WTC11 (cell line): ENCODE results near the gene PXN. TPM values are rescaled to one million over a fixed set of nuclear protein-coding genes. Genes with fewer than 3 reads are reported as not detected.

Source experiments
- ATAC-seq: fragments of 200-7000 bp; cut with Tn5 transposase; 2 replicates; pipeline ENCODE4 v1.10.0; 2021; ENCODE audit warnings: mild to moderate bottlenecking, moderate library complexity
- CTCF ChIA-PET: fragments of 300-600 bp; sonication (Branson Sonifier 250); formaldehyde crosslinking; loops from one replicate; lab custom pipeline; 2021; ENCODE audit warnings: antibody characterized with exemption; lab: Charles Lee
- POLR2A ChIA-PET: fragments of 350-600 bp; sonication (Branson Sonifier 250); formaldehyde crosslinking; loops from one replicate; lab custom pipeline; 2021; ENCODE audit warnings: antibody characterized with exemption; lab: Charles Lee
- DNase-seq: peaks from one replicate; pipeline ENCODE4 v3.0.0; 2021; ENCODE audit warnings: low spot score
- H3K27ac Mint-ChIP-seq: 2 replicates; pipeline ENCODE4 v1.8.0; 2021; ENCODE audit warnings: mixed read lengths
- H3K27me3 Mint-ChIP-seq: 2 replicates; pipeline ENCODE4 v1.8.0; 2021; ENCODE audit warnings: low read depth, mild to moderate bottlenecking, moderate library complexity, mixed read lengths
- H3K36me3 Mint-ChIP-seq: 2 replicates; pipeline ENCODE4 v1.8.0; 2021; ENCODE audit warnings: mixed read lengths
- H3K4me1 Mint-ChIP-seq: 2 replicates; pipeline ENCODE4 v1.8.0; 2022; ENCODE audit warnings: mixed read lengths
- H3K4me3 Mint-ChIP-seq: 2 replicates; pipeline ENCODE4 v1.8.0; 2021; ENCODE audit warnings: mild to moderate bottlenecking, moderate library complexity, mixed read lengths
- H3K9me3 Mint-ChIP-seq: 2 replicates; pipeline ENCODE4 v1.8.0; 2021; ENCODE audit warnings: mixed read lengths
- ATF6 ChIP-seq: sonication (generic); formaldehyde crosslinking; IDR thresholded peaks from 2 replicates; pipeline ENCODE4 v1.8.1; 2023; ENCODE audit warnings: mild to moderate bottlenecking, missing genetic modification reagents
- CREM ChIP-seq: sonication (generic); formaldehyde crosslinking; IDR thresholded peaks from 2 replicates; pipeline ENCODE4 v1.8.1; 2022; ENCODE audit warnings: mild to moderate bottlenecking, missing genetic modification reagents, moderate library complexity
- ESRRA ChIP-seq: sonication (generic); formaldehyde crosslinking; IDR thresholded peaks from 2 replicates; pipeline ENCODE4 v1.8.1; 2022; ENCODE audit warnings: mild to moderate bottlenecking, missing genetic modification reagents, borderline replicate concordance
- FOXP4 ChIP-seq: sonication (generic); formaldehyde crosslinking; IDR thresholded peaks from 2 replicates; pipeline ENCODE4 v1.8.0; 2022; ENCODE audit warnings: mild to moderate bottlenecking, missing genetic modification reagents
- GABPB1 ChIP-seq: sonication (generic); formaldehyde crosslinking; IDR thresholded peaks from 2 replicates; pipeline ENCODE4 v1.8.1; 2023; ENCODE audit warnings: mild to moderate bottlenecking, missing genetic modification reagents
- IRF1 ChIP-seq: sonication (generic); formaldehyde crosslinking; IDR thresholded peaks from 2 replicates; pipeline ENCODE4 v1.8.0; 2023; ENCODE audit warnings: missing genetic modification reagents
- JAZF1 ChIP-seq: fragments of 250-450 bp; sonication (Bioruptor Pico); IDR thresholded peaks from 2 replicates; pipeline ENCODE4 v1.9.0; 2021; ENCODE audit warnings: moderate library complexity, mild to moderate bottlenecking, inconsistent platforms
- KAT7 ChIP-seq: sonication (generic); formaldehyde crosslinking; IDR thresholded peaks from 2 replicates; pipeline ENCODE4 v1.8.1; 2023; ENCODE audit warnings: missing genetic modification reagents, mild to moderate bottlenecking, borderline replicate concordance
- OVOL2 ChIP-seq: fragments of 250-450 bp; sonication (Bioruptor Pico); IDR thresholded peaks from 2 replicates; pipeline ENCODE4 v1.9.0; 2021; ENCODE audit warnings: mild to moderate bottlenecking, borderline replicate concordance
- PREB ChIP-seq: sonication (generic); formaldehyde crosslinking; IDR thresholded peaks from 2 replicates; pipeline ENCODE4 v1.8.1; 2022; ENCODE audit warnings: mild to moderate bottlenecking, missing genetic modification reagents, moderate library complexity, borderline replicate concordance
- SMAD3 ChIP-seq: sonication (generic); formaldehyde crosslinking; IDR thresholded peaks from 2 replicates; pipeline ENCODE4 v1.8.0; 2022; ENCODE audit warnings: missing genetic modification reagents, mild to moderate bottlenecking, borderline replicate concordance
- TEAD4 ChIP-seq: sonication (generic); formaldehyde crosslinking; IDR thresholded peaks from 2 replicates; pipeline ENCODE4 v1.8.0; 2022; ENCODE audit warnings: mild to moderate bottlenecking, missing genetic modification reagents
- ZBTB21 ChIP-seq: sonication (generic); formaldehyde crosslinking; IDR thresholded peaks from 2 replicates; pipeline ENCODE4 v1.8.1; 2023; ENCODE audit warnings: mild to moderate bottlenecking, missing genetic modification reagents, borderline replicate concordance
- total RNA-seq: library from RNA; stranded (reverse); gene quantifications from 3 replicates; pipeline ENCODE4 v1.2.3, GENCODE V29; 2021
- TF ChIP-seq, protein P1 (sequence below): fragments of 250-450 bp; sonication (Bioruptor Pico); conservative IDR thresholded peaks from 2 replicates; pipeline ENCODE4 v1.9.0; 2021; ENCODE audit warnings: mild to moderate bottlenecking
- TF ChIP-seq, protein P2 (sequence below): fragments of 200-600 bp; IDR thresholded peaks from 2 replicates; pipeline ENCODE4 v1.8.0; 2022; ENCODE audit warnings: antibody characterized with exemption
- TF ChIP-seq, protein P3 (sequence below): fragments of 250-450 bp; sonication (Bioruptor Pico); IDR thresholded peaks from 2 replicates; pipeline ENCODE4 v1.9.0; 2021; ENCODE audit warnings: moderate library complexity, mild to moderate bottlenecking, inconsistent platforms, borderline replicate concordance
- TF ChIP-seq, protein P4 (sequence below): fragments of 250-450 bp; sonication (Bioruptor Pico); IDR thresholded peaks from 2 replicates; pipeline ENCODE4 v1.8.0; 2021; ENCODE audit warnings: mild to moderate bottlenecking

The PXN gene
- total RNA-seq, 1 experiment from 2014 or later = 132 TPM

DNA sequence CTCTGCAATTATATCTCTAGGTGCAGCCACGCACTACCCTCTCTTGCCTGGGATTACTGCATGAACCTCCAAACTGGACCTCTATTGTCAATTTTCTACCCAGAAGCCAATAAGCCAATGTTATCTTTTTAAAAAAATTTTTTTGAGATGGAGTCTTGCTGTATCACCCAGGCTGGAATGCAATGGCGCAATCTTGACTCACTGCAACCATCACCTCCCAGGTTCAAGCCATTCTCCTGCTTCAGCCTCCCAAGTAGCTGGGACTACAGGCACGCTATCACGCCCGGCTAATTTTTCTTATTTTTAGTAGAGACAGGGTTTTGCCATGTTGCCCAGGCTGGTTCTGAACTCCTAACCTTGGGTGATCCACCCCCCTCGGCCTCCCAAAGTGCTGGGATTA is 11.2 kb upstream of the PXN start:
- peaks cover 8% of the 10 kb centered on the region for H3K36me3 Mint-ChIP-seq
- ChIA-PET CTCF (no interaction called here), POLR2A (no interaction called here)
- TF ChIP-seq JAZF1 (no peak), ESRRA (CRISPR knock-in tag) (no peak), IRF1 (CRISPR knock-in tag) (no peak), TEAD4 (CRISPR knock-in tag) (no peak), OVOL2 (CRISPR knock-in tag) (no peak), PREB (CRISPR knock-in tag) (no peak), FOXP4 (CRISPR knock-in tag) (no peak), GABPB1 (no peak), KAT7 (CRISPR knock-in tag) (no peak), CREM (CRISPR knock-in tag) (no peak)
- TF ChIP-seq, protein P1, sequence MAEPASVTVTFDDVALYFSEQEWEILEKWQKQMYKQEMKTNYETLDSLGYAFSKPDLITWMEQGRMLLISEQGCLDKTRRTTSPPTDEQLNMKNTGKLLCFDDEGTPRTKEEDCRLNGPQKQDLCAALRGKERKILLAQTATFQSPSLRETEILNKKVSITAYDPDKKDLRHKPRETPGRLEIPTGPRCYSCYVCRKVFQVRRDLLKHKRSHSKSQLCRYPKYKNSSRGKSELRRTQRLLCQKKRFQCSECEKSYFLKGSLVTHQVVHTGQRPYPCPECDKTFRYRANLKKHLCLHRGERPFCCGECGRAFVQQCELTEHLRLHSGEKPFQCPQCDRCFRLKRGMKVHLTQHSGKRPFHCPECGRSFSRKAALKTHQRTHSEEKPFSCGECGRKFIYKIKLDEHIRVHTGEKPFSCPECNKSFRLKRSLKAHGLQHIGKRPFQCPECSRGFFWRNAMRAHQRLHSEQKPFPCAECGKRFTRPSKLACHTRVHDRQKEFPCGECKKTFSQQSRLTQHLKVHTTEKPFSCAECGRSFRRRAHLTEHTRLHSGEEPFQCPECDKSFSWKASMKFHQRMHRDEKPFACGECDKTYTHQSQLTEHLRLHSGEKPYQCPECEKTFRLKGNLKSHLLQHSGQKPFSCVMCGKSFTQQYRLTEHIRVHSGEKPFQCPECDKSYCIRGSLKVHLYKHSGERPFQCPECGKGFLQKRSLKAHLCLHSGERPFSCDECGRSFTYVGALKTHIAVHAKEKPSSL = no peak
- TF ChIP-seq, protein P2, sequence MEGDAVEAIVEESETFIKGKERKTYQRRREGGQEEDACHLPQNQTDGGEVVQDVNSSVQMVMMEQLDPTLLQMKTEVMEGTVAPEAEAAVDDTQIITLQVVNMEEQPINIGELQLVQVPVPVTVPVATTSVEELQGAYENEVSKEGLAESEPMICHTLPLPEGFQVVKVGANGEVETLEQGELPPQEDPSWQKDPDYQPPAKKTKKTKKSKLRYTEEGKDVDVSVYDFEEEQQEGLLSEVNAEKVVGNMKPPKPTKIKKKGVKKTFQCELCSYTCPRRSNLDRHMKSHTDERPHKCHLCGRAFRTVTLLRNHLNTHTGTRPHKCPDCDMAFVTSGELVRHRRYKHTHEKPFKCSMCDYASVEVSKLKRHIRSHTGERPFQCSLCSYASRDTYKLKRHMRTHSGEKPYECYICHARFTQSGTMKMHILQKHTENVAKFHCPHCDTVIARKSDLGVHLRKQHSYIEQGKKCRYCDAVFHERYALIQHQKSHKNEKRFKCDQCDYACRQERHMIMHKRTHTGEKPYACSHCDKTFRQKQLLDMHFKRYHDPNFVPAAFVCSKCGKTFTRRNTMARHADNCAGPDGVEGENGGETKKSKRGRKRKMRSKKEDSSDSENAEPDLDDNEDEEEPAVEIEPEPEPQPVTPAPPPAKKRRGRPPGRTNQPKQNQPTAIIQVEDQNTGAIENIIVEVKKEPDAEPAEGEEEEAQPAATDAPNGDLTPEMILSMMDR = no peak
- TF ChIP-seq, protein P3, sequence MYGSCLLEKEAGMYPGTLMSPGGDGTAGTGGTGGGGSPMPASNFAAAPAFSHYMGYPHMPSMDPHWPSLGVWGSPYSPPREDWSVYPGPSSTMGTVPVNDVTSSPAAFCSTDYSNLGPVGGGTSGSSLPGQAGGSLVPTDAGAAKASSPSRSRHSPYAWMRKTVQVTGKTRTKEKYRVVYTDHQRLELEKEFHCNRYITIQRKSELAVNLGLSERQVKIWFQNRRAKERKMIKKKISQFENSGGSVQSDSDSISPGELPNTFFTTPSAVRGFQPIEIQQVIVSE = no peak
- no peaks in the 10 kb centered on the region; the same call in 1 of the 2 replicates for H3K27me3 Mint-ChIP-seq
- H3K4me1 Mint-ChIP-seq = no peaks in the 10 kb centered on the region
- ATAC-seq = no peak
- DNase-seq = no peak
- H3K9me3 Mint-ChIP-seq = peaks cover 9% of the 10 kb centered on the region
- no peak overlapping the region for H3K4me3 Mint-ChIP-seq
- H3K27ac Mint-ChIP-seq = no peak overlapping the region

- DNase-seq = no peak
Measured at GRCh38 chr12:120267736-120268135, 2.2 kb upstream of the PXN start.

More at GRCh38 chr12:120267736-120268135, 2.2 kb upstream of the PXN start:
- Mint-ChIP-seq H3K27ac (peak overlapping the region; percentile 78), H3K36me3 (no peaks in the 10 kb centered on the region), H3K9me3 (no peaks in the 10 kb centered on the region), H3K4me3 (no peak overlapping the region), H3K4me1 (peaks cover 41% of the 10 kb centered on the region), H3K27me3 (no peaks in the 10 kb centered on the region)
- ATAC-seq = no peak
- TF ChIP-seq SMAD3 (CRISPR knock-in tag) (no peak), ZBTB21 (CRISPR knock-in tag) (no peak), ATF6 (CRISPR knock-in tag) (no peak)
- TF ChIP-seq, protein P1 = no peak
- TF ChIP-seq, protein P4, sequence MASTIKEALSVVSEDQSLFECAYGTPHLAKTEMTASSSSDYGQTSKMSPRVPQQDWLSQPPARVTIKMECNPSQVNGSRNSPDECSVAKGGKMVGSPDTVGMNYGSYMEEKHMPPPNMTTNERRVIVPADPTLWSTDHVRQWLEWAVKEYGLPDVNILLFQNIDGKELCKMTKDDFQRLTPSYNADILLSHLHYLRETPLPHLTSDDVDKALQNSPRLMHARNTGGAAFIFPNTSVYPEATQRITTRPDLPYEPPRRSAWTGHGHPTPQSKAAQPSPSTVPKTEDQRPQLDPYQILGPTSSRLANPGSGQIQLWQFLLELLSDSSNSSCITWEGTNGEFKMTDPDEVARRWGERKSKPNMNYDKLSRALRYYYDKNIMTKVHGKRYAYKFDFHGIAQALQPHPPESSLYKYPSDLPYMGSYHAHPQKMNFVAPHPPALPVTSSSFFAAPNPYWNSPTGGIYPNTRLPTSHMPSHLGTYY (CRISPR knock-in tag) = no peak
- POLR2A ChIA-PET = interaction anchor here (0.6 to 12.0 kb wide), 4 partner anchors 24 to 67 kb away, joined by 3 to 198 read pairs (median 20); partner anchors contain the start of genes RNU4-1, RNU4-2 and RPLP0
- CTCF ChIA-PET = interaction anchor here (1.4 to 22.1 kb wide), 6 partner anchors 13 to 66 kb away, joined by 7 to 717 read pairs (median 80); partner anchors contain the start of genes RNU4-2, RPLP0 and SIRT4
